SK-N-SH treated with all-trans-retinoic acid at 6 μM for 48 hours (cell line): ENCODE results near the gene CLSTN2.

Experiments
- ATAC-seq: fragments of 200-7000 bp; cut with Tn5 transposase; 3 replicates; pipeline ENCODE4 v1.9.1; 2020; ENCODE audit warnings: mild to moderate bottlenecking, moderate library complexity
- ARNTL ChIP-seq: fragments of 450-650 bp; formaldehyde crosslinking; IDR thresholded peaks from 2 replicates; pipeline ENCODE4 v1.5.0; 2020; ENCODE audit warnings: low read depth, mild to moderate bottlenecking, moderate library complexity, borderline replicate concordance
- BACH2 ChIP-seq: fragments of 250-450 bp; sonication (Bioruptor Pico); IDR thresholded peaks from 2 replicates; pipeline ENCODE4 v1.9.0; 2021; ENCODE audit warnings: mild to moderate bottlenecking, borderline replicate concordance
- CSDC2 ChIP-seq: fragments of 250-450 bp; sonication (Bioruptor Pico); IDR thresholded peaks from 2 replicates; pipeline ENCODE4 v1.5.0; 2020; ENCODE audit warnings: mild to moderate bottlenecking, moderate library complexity
- ESRRG ChIP-seq: fragments of 250-450 bp; sonication (Bioruptor Pico); IDR thresholded peaks from 2 replicates; pipeline ENCODE4 v1.6.1; 2021; ENCODE audit warnings: mild to moderate bottlenecking
- GLIS3 ChIP-seq: fragments of 250-450 bp; sonication (Bioruptor Pico); IDR thresholded peaks from 2 replicates; pipeline ENCODE4 v1.5.0; 2020; ENCODE audit warnings: mild to moderate bottlenecking, moderate library complexity
- ISL1 ChIP-seq: fragments of 250-450 bp; sonication (Bioruptor Pico); IDR thresholded peaks from 2 replicates; pipeline ENCODE4 v2.1.2; 2022; ENCODE audit warnings: mild to moderate bottlenecking, moderate library complexity
- OSR1 ChIP-seq: fragments of 250-450 bp; sonication (Bioruptor Pico); IDR thresholded peaks from 2 replicates; pipeline ENCODE4 v1.8.0; 2022; ENCODE audit warnings: moderate library complexity, mild to moderate bottlenecking, inconsistent platforms
- RARB ChIP-seq: fragments of 250-450 bp; sonication (Bioruptor Pico); IDR thresholded peaks from 2 replicates; pipeline ENCODE4 v1.8.0; 2021; ENCODE audit warnings: mild to moderate bottlenecking, moderate library complexity
- SNAI2 ChIP-seq: fragments of 250-450 bp; sonication (Bioruptor Pico); IDR thresholded peaks from 2 replicates; pipeline ENCODE4 v1.5.0; 2020; ENCODE audit warnings: mild to moderate bottlenecking, moderate library complexity
- TCF4 ChIP-seq: fragments of 250-450 bp; sonication (Bioruptor Pico); IDR thresholded peaks from 2 replicates; pipeline ENCODE4 v1.8.0; 2021; ENCODE audit warnings: mild to moderate bottlenecking, moderate library complexity, borderline replicate concordance
- TOX ChIP-seq: fragments of 250-450 bp; sonication (Bioruptor Pico); IDR thresholded peaks from 2 replicates; pipeline ENCODE4 v1.8.0; 2021; ENCODE audit warnings: mild to moderate bottlenecking, moderate library complexity, borderline replicate concordance
- ZC3H10 ChIP-seq: fragments of 250-450 bp; sonication (Bioruptor Pico); IDR thresholded peaks from 2 replicates; pipeline ENCODE4 v1.5.1; 2021; ENCODE audit warnings: mild to moderate bottlenecking, moderate library complexity
- ZFP3 ChIP-seq: fragments of 250-450 bp; sonication (Bioruptor Pico); IDR thresholded peaks from 2 replicates; pipeline ENCODE4 v1.5.0; 2020; ENCODE audit warnings: mild to moderate bottlenecking, moderate library complexity
- ZFP30 ChIP-seq: fragments of 450-650 bp; formaldehyde crosslinking; IDR thresholded peaks from 2 replicates; pipeline ENCODE4 v1.5.0; 2022; ENCODE audit warnings: mild to moderate bottlenecking, moderate library complexity
- ZNF565 ChIP-seq: fragments of 450-650 bp; formaldehyde crosslinking; conservative IDR thresholded peaks from 2 replicates; pipeline ENCODE4 v1.5.0; 2020; ENCODE audit warnings: low read depth, mild to moderate bottlenecking, moderate library complexity
- ZNF70 ChIP-seq: fragments of 450-650 bp; formaldehyde crosslinking; IDR thresholded peaks from 2 replicates; pipeline ENCODE4 v1.5.0; 2020; ENCODE audit warnings: mild to moderate bottlenecking, moderate library complexity
- ZNF8 ChIP-seq: fragments of 450-650 bp; formaldehyde crosslinking; IDR thresholded peaks from 2 replicates; pipeline ENCODE4 v1.5.0; 2020; ENCODE audit warnings: mild to moderate bottlenecking, moderate library complexity
- TF ChIP-seq, protein P1 (sequence below): fragments of 250-450 bp; sonication (Bioruptor Pico); IDR thresholded peaks from 2 replicates; pipeline ENCODE4 v1.8.0; 2021; ENCODE audit warnings: low read depth, mild to moderate bottlenecking, moderate library complexity, borderline replicate concordance
- TF ChIP-seq, protein P2 (sequence below): fragments of 250-450 bp; sonication (Bioruptor Pico); IDR thresholded peaks from 2 replicates; pipeline ENCODE4 v1.5.1; 2021; ENCODE audit warnings: mild to moderate bottlenecking, moderate library complexity
- TF ChIP-seq, protein P3 (sequence below): fragments of 250-450 bp; sonication (Bioruptor Pico); IDR thresholded peaks from 2 replicates; pipeline ENCODE4 v1.8.0; 2020; ENCODE audit warnings: mild to moderate bottlenecking, moderate library complexity, borderline replicate concordance
- TF ChIP-seq, protein P4 (sequence below): fragments of 250-450 bp; sonication (Bioruptor Pico); IDR thresholded peaks from 2 replicates; pipeline ENCODE4 v1.5.0; 2020; ENCODE audit warnings: mild to moderate bottlenecking, moderate library complexity

CLSTN2 gene

DNA sequence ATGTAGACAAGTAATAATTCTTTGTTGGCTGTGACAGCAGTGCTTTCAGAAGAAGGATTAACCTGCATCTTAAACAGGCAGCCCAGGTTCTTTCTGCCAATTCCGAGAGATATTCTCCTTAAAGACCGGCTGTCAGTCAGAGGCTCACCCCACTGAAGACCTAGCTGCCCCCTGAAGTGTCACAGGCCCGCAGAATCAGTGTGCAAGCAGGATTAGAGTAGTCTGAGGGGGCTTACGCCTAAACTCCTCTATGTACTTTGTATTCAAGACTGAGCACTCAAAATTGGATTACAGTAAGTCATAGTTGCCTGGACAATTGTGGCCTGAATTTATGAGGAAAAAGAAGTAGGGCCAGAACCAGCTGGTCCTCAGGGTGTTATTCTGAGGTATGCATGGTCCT, 342.9 kb downstream of the CLSTN2 start:
- TF ChIP-seq ZC3H10 (CRISPR knock-in tag) (no peak), ZFP30 (CRISPR knock-in tag) (no peak), ZFP3 (CRISPR knock-in tag) (no peak), ARNTL (no peak), RARB (CRISPR knock-in tag) (no peak), GLIS3 (no peak), CSDC2 (CRISPR knock-in tag) (no peak), ZNF8 (CRISPR knock-in tag) (no peak), TOX (CRISPR knock-in tag) (no peak), TCF4 (no peak), ISL1 (CRISPR knock-in tag) (no peak)
- TF ChIP-seq, protein P1, sequence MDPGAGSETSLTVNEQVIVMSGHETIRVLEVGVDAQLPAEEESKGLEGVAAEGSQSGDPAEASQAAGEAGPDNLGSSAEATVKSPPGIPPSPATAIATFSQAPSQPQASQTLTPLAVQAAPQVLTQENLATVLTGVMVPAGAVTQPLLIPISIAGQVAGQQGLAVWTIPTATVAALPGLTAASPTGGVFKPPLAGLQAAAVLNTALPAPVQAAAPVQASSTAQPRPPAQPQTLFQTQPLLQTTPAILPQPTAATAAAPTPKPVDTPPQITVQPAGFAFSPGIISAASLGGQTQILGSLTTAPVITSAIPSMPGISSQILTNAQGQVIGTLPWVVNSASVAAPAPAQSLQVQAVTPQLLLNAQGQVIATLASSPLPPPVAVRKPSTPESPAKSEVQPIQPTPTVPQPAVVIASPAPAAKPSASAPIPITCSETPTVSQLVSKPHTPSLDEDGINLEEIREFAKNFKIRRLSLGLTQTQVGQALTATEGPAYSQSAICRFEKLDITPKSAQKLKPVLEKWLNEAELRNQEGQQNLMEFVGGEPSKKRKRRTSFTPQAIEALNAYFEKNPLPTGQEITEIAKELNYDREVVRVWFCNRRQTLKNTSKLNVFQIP (CRISPR knock-in tag) = no peak
- TF ChIP-seq, protein P2, sequence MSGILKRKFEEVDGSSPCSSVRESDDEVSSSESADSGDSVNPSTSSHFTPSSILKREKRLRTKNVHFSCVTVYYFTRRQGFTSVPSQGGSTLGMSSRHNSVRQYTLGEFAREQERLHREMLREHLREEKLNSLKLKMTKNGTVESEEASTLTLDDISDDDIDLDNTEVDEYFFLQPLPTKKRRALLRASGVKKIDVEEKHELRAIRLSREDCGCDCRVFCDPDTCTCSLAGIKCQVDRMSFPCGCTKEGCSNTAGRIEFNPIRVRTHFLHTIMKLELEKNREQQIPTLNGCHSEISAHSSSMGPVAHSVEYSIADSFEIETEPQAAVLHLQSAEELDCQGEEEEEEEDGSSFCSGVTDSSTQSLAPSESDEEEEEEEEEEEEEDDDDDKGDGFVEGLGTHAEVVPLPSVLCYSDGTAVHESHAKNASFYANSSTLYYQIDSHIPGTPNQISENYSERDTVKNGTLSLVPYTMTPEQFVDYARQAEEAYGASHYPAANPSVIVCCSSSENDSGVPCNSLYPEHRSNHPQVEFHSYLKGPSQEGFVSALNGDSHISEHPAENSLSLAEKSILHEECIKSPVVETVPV = no peak
- TF ChIP-seq, protein P3, sequence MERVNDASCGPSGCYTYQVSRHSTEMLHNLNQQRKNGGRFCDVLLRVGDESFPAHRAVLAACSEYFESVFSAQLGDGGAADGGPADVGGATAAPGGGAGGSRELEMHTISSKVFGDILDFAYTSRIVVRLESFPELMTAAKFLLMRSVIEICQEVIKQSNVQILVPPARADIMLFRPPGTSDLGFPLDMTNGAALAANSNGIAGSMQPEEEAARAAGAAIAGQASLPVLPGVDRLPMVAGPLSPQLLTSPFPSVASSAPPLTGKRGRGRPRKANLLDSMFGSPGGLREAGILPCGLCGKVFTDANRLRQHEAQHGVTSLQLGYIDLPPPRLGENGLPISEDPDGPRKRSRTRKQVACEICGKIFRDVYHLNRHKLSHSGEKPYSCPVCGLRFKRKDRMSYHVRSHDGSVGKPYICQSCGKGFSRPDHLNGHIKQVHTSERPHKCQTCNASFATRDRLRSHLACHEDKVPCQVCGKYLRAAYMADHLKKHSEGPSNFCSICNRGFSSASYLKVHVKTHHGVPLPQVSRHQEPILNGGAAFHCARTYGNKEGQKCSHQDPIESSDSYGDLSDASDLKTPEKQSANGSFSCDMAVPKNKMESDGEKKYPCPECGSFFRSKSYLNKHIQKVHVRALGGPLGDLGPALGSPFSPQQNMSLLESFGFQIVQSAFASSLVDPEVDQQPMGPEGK (CRISPR knock-in tag) = no peak
- no peak for ATAC-seq

DNA sequence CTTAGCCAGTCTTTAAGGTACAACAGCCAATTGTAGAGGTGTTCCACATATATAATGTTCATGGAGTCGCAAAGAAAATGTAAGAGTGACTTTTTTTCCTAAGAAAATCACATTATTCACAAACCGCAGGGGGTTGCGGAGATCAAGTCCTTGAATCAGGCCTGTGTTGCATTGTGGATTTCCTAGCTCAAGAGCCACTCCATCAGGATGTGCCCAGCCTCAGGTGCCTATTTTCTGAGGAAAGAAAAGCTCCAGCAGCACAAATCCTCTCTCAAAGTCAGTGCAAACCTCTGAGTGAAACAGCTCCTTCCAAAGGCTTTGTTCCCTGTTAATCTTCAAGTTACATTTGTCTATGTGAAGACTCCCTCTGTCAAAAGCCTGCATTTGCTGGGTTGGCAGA, 349.4 kb downstream of the CLSTN2 start:
- TF ChIP-seq ZNF8 (CRISPR knock-in tag) = no peak
- TF ChIP-seq, protein P3 (CRISPR knock-in tag) = no peak
- TF ChIP-seq ZNF565 (CRISPR knock-in tag) = no peak
- TF ChIP-seq OSR1 (CRISPR knock-in tag) = no peak
- no peak for TF ChIP-seq ARNTL
- TF ChIP-seq ISL1 (CRISPR knock-in tag) = no peak
- no peak for TF ChIP-seq CSDC2 (CRISPR knock-in tag)
- no peak for TF ChIP-seq GLIS3
- TF ChIP-seq RARB (CRISPR knock-in tag) = no peak
- no peak for TF ChIP-seq TOX (CRISPR knock-in tag)
- ATAC-seq = no peak

DNA sequence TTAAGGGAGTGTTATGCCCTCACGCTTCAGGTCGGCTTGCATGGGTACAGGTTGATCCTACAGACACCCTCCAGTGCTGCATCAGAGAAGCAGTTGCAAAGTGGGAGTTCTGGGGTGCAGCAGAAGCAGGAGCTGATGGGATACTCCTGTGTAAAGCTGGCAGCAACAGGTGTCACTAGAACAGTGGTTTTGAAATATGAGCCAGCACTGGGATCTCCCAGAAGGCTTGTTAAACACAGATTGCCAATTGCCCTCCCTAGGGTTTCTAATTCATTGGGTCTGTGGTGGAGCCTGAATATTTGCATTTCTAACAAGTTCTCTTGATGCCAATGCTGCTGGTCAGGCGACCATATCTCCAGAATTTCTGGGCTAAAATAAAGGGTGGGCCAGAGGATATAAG, 350.4 kb downstream of the CLSTN2 start:
- no peak for ATAC-seq
- no peak for TF ChIP-seq SNAI2 (CRISPR knock-in tag)
- no peak for TF ChIP-seq ZNF8 (CRISPR knock-in tag)
- TF ChIP-seq ESRRG (CRISPR knock-in tag) = no peak
- TF ChIP-seq OSR1 (CRISPR knock-in tag) = no peak
- TF ChIP-seq, protein P1 (CRISPR knock-in tag) = no peak
- TF ChIP-seq ZFP30 (CRISPR knock-in tag) = no peak
- no peak for TF ChIP-seq ZFP3 (CRISPR knock-in tag)

DNA sequence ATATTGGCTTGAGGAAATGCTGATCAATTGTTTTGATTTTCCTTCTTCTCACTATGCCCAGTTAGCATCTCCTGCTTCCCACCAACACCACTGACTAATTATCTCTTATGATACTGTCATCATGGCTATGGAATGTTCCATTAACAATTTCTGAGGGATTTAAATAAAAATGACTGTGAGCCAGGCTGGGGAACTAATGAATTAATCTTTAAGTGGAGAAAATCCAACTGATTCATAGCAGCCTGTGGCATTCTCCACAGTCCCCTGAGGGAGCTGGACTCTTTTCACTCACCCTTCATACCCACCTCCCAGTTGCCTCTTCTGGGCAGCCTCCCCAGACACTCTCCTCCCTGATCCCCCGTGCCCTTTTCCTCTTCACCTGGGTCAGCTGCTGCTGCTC, 353.6 kb downstream of the CLSTN2 start:
- ATAC-seq = no peak
- TF ChIP-seq ZC3H10 (CRISPR knock-in tag) = no peak
- TF ChIP-seq ZNF8 (CRISPR knock-in tag) = no peak
- TF ChIP-seq, protein P4, sequence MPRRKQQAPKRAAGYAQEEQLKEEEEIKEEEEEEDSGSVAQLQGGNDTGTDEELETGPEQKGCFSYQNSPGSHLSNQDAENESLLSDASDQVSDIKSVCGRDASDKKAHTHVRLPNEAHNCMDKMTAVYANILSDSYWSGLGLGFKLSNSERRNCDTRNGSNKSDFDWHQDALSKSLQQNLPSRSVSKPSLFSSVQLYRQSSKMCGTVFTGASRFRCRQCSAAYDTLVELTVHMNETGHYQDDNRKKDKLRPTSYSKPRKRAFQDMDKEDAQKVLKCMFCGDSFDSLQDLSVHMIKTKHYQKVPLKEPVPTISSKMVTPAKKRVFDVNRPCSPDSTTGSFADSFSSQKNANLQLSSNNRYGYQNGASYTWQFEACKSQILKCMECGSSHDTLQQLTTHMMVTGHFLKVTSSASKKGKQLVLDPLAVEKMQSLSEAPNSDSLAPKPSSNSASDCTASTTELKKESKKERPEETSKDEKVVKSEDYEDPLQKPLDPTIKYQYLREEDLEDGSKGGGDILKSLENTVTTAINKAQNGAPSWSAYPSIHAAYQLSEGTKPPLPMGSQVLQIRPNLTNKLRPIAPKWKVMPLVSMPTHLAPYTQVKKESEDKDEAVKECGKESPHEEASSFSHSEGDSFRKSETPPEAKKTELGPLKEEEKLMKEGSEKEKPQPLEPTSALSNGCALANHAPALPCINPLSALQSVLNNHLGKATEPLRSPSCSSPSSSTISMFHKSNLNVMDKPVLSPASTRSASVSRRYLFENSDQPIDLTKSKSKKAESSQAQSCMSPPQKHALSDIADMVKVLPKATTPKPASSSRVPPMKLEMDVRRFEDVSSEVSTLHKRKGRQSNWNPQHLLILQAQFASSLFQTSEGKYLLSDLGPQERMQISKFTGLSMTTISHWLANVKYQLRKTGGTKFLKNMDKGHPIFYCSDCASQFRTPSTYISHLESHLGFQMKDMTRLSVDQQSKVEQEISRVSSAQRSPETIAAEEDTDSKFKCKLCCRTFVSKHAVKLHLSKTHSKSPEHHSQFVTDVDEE (CRISPR knock-in tag) = no peak
- TF ChIP-seq, protein P2 = no peak
- TF ChIP-seq ARNTL = no peak
- no peak for TF ChIP-seq ISL1 (CRISPR knock-in tag)
- TF ChIP-seq ZFP30 (CRISPR knock-in tag) = no peak
- no peak for TF ChIP-seq BACH2 (CRISPR knock-in tag)
- TF ChIP-seq ZNF70 (CRISPR knock-in tag) = no peak
